ENCODE measurements around the gene PRKAR2B.

DNA sequence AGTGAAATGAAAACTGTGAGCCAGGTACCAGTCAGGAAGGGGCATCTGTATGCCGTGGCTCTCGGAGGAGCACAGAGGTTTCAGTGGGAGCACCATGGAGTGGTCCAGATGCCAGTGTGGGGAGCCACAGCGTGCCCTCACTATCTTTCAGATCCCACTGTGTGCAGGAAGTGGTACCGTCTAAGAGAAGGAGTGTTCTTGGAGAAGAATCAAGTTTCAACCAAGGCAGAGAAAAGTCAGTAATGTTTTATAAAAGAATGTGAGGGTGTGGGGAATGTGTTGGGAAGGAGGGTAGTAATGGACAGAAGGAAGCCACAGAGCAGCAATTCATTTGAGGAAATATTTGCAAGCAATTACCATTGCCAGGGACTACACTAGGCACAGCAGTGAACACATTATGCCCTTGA, 35.6 kb downstream of the PRKAR2B start:
- TF ChIP-seq EZH2 (IDR thresholded peaks at IDR 0.05; ENCODE audit: low read depth, unreplicated experiment) = no peak
- TF ChIP-seq CTCF (conservative IDR thresholded peaks at IDR 0.05; ENCODE audit: low read depth in 2 of 2) = no peak
- TF ChIP-seq POLR2AphosphoS5 (IDR thresholded peaks at IDR 0.05; ENCODE audit: low read depth) = no peak
- no peak for TF ChIP-seq CREB1 (CRISPR knock-in tag; IDR thresholded peaks at IDR 0.05; ENCODE audit: low read depth)
- no peak for TF ChIP-seq EZH2phosphoT487 (IDR thresholded peaks at IDR 0.05; ENCODE audit: unreplicated experiment)
- TF ChIP-seq, protein P1, sequence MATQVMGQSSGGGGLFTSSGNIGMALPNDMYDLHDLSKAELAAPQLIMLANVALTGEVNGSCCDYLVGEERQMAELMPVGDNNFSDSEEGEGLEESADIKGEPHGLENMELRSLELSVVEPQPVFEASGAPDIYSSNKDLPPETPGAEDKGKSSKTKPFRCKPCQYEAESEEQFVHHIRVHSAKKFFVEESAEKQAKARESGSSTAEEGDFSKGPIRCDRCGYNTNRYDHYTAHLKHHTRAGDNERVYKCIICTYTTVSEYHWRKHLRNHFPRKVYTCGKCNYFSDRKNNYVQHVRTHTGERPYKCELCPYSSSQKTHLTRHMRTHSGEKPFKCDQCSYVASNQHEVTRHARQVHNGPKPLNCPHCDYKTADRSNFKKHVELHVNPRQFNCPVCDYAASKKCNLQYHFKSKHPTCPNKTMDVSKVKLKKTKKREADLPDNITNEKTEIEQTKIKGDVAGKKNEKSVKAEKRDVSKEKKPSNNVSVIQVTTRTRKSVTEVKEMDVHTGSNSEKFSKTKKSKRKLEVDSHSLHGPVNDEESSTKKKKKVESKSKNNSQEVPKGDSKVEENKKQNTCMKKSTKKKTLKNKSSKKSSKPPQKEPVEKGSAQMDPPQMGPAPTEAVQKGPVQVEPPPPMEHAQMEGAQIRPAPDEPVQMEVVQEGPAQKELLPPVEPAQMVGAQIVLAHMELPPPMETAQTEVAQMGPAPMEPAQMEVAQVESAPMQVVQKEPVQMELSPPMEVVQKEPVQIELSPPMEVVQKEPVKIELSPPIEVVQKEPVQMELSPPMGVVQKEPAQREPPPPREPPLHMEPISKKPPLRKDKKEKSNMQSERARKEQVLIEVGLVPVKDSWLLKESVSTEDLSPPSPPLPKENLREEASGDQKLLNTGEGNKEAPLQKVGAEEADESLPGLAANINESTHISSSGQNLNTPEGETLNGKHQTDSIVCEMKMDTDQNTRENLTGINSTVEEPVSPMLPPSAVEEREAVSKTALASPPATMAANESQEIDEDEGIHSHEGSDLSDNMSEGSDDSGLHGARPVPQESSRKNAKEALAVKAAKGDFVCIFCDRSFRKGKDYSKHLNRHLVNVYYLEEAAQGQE (IDR thresholded peaks at IDR 0.05; ENCODE audit: unreplicated experiment) = no peak
- no peak for TF ChIP-seq ZNF114 (CRISPR knock-in tag; IDR thresholded peaks at IDR 0.05)
- TF ChIP-seq NANOG (IDR thresholded peaks at IDR 0.05; ENCODE audit: borderline replicate concordance) = no peak
- no peak for TF ChIP-seq ZNF331 (CRISPR knock-in tag; IDR thresholded peaks at IDR 0.05; ENCODE audit: low read depth)
- no peak for TF ChIP-seq JUNB (IDR thresholded peaks at IDR 0.05; ENCODE audit: unreplicated experiment)
- TF ChIP-seq STAT1 (IDR thresholded peaks at IDR 0.05; ENCODE audit: unreplicated experiment) = no peak

Measured in GM23338 (cell line).